ENCODE measurements around the gene MYLK. TPM values are rescaled to one million over a fixed set of nuclear protein-coding genes. Genes with fewer than 3 reads are reported as not detected.

Gene MYLK
- total RNA-seq, 2 donors from 2014 or later: 4.7 to 6.6 TPM

- no peak for TF ChIP-seq CTCF (conservative IDR thresholded peaks at IDR 0.05)
- Histone ChIP-seq H3K27me3 (ENCODE audit: control insufficient read depth, insufficient read depth, low read length, poor library complexity, severe bottlenecking) (no peaks in the 10 kb centered on the region), H3K27ac (ENCODE audit: low read depth, low read length) (no peak overlapping the region), H3K36me3 (ENCODE audit: control insufficient read depth, insufficient read depth, low read length) (no peaks in the 10 kb centered on the region), H3K9me3 (ENCODE audit: control insufficient read depth, low read length) (no peaks in the 10 kb centered on the region), H3K4me1 (ENCODE audit: control insufficient read depth, insufficient read depth, low read length) (peaks cover 8% of the 10 kb centered on the region), H3K4me3 (ENCODE audit: low read length) (no peak overlapping the region), H3K9ac (ENCODE audit: extremely low read depth, low read length, poor library complexity, severe bottlenecking) (no peak overlapping the region)
- Mint-ChIP-seq H3K9me3 (no peaks in the 10 kb centered on the region), H3K36me3 (ENCODE audit: low read depth) (no peaks in the 10 kb centered on the region), H3K4me1 (peaks cover 32% of the 10 kb centered on the region), H3K27ac (no peak overlapping the region), H3K4me3 (no peak overlapping the region), H3K27me3 (ENCODE audit: insufficient read depth) (no peaks in the 10 kb centered on the region)
- DNase-seq: no peak
Observed at GRCh38 chr3:123753286-123753685, 130.8 kb downstream of the MYLK start.

- H3K27me3 Mint-ChIP-seq (ENCODE audit: insufficient read depth): no peaks in the 10 kb centered on the region
- no peaks in the 10 kb centered on the region for H3K36me3 ChIP-seq (ENCODE audit: control insufficient read depth, insufficient read depth, low read length)
- WGBS, 2 experiments (ENCODE audit: insufficient coverage in 1 of 2, insufficient read length in 1 of 2): 86 to 93% methylated on average over 4 to 8 of the region's 8 CpGs
- no peaks in the 10 kb centered on the region for H3K9me3 ChIP-seq (ENCODE audit: control insufficient read depth, low read length)
- no peaks in the 10 kb centered on the region for H3K27me3 ChIP-seq (ENCODE audit: control insufficient read depth, insufficient read depth, low read length, poor library complexity, severe bottlenecking)
- DNase-seq: no peak
- no peak overlapping the region for H3K4me3 ChIP-seq (ENCODE audit: low read length)
- H3K36me3 Mint-ChIP-seq (ENCODE audit: low read depth): no peaks in the 10 kb centered on the region
- H3K4me1 Mint-ChIP-seq: peaks cover 21% of the 10 kb centered on the region
- no peak for TF ChIP-seq CTCF (conservative IDR thresholded peaks at IDR 0.05)
- no peak overlapping the region for H3K4me3 Mint-ChIP-seq
- peaks cover 5% of the 10 kb centered on the region for H3K4me1 ChIP-seq (ENCODE audit: control insufficient read depth, insufficient read depth, low read length)
- no peaks in the 10 kb centered on the region for H3K9me3 Mint-ChIP-seq
- H3K27ac Mint-ChIP-seq: no peak overlapping the region
- no peak overlapping the region for H3K27ac ChIP-seq (ENCODE audit: low read depth, low read length)
- H3K9ac ChIP-seq (ENCODE audit: extremely low read depth, low read length, poor library complexity, severe bottlenecking): no peak overlapping the region
Observed at GRCh38 chr3:123752228-123752627, 131.9 kb downstream of the MYLK start.

GRCh38 chr3:123751433-123751832 lies 132.7 kb downstream of the MYLK start:
- DNase-seq: no peak
- H3K36me3 ChIP-seq (ENCODE audit: control insufficient read depth, insufficient read depth, low read length): no peaks in the 10 kb centered on the region
- Mint-ChIP-seq H3K9me3 (no peaks in the 10 kb centered on the region), H3K27ac (no peak overlapping the region), H3K27me3 (ENCODE audit: insufficient read depth) (no peaks in the 10 kb centered on the region), H3K4me3 (no peak overlapping the region), H3K36me3 (ENCODE audit: low read depth) (no peaks in the 10 kb centered on the region), H3K4me1 (peaks cover 20% of the 10 kb centered on the region)
- no peak overlapping the region for H3K4me3 ChIP-seq (ENCODE audit: low read length)
- H3K27me3 ChIP-seq (ENCODE audit: control insufficient read depth, insufficient read depth, low read length, poor library complexity, severe bottlenecking): no peaks in the 10 kb centered on the region
- no peaks in the 10 kb centered on the region for H3K4me1 ChIP-seq (ENCODE audit: control insufficient read depth, insufficient read depth, low read length)
- no peaks in the 10 kb centered on the region for H3K9me3 ChIP-seq (ENCODE audit: control insufficient read depth, low read length)
- no peak for TF ChIP-seq CTCF (conservative IDR thresholded peaks at IDR 0.05)
- H3K9ac ChIP-seq (ENCODE audit: extremely low read depth, low read length, poor library complexity, severe bottlenecking): no peak overlapping the region
- WGBS, 2 experiments (ENCODE audit: insufficient coverage in 1 of 2, insufficient read length in 1 of 2): 80 to 90% methylated on average over 1 to 2 of the region's 3 CpGs
- H3K27ac ChIP-seq (ENCODE audit: low read depth, low read length): no peak overlapping the region

All from endodermal cell (in vitro differentiated cells).